NOMO-1 treated with dmso at 0.1 percent for 144 hours (cell line): Measurements from ENCODE around the gene ACVR1.

ENCODE experiments used
- DNase-seq: peaks from one replicate; lab custom pipeline; 2025; ENCODE audit not compliant: unreplicated experiment; lab: John Stamatoyannopoulos, UW

Gene ACVR1

DNA sequence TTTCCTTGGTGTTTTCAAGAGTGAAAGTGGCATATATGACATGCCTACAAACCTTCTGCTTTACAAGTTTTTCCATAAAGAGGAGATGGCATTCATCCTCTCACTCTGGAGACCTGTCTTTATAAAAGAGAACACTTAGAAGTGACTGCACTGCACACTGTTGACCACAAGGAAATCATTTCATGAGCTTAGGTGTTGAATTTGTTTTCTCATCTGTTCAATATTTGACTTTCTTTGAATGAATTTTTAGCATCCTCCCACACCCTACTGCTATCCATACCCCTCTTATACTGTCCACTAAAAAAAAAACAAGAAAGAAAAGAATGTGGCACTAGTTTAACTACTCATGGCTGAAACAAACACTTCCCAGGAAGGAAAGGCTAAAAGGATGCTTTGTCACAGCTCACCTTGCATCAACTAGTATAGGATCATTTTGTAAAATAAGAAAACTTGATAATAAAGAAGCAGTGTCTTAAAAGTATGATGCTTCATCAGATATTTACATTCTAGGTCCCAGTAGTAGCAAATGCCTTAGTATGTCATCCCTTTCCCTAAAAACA, 83.0 kb downstream of the ACVR1 start:
- DNase-seq: no peak

DNA sequence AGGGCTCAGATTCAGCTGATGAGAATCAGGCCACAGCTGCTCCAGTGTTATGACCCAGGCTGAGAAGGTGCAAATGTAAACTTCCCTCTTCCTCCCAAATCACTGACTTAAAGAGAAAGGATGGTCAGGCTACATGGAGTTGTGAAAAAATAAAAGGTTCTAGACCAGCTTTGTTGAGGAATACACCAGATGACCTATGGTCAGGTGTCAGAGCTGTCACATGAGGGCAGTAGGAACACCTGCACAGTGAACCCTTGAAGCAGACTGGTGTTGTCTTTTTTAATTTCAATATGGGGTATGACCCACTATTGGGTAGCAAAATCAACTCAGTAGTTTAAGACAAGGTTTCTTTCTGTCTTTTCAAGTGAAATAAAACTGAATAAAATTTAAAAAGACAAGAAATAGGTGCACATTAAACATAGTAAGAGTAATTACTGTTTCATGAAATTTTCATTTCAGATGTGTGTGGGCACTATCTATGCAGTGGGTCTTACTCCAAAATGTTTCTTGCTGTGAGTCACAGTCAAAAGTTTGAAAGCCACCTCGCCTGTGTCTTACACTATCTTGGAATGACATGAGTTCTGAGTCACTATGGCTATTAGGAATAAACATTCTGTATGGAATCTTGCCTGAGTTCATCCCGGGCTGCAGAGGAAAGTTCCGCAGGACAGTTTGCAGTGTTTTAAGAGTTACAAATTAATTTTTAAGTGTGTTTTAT, 83.6 kb downstream of the ACVR1 start:
- no peak for DNase-seq

DNA sequence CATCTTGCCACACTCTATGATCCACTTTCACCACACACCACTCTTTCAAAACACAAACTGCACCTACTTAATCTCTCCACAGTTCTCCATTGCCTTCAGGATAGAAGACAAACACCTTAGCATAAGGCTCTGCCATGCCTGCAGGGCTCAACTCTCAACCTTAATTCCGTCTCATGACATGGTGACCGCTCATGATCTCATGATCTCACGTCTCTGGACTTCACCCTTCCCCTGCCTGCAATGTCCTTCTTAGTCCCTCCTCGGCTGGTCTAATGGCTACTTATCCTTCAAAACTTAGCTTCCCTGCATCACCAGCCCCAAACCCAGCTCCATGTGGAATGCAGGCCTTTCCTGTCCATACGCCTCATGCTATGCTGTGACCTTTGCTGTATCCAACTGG, 85.3 kb downstream of the ACVR1 start:
- DNase-seq: no peak

DNA sequence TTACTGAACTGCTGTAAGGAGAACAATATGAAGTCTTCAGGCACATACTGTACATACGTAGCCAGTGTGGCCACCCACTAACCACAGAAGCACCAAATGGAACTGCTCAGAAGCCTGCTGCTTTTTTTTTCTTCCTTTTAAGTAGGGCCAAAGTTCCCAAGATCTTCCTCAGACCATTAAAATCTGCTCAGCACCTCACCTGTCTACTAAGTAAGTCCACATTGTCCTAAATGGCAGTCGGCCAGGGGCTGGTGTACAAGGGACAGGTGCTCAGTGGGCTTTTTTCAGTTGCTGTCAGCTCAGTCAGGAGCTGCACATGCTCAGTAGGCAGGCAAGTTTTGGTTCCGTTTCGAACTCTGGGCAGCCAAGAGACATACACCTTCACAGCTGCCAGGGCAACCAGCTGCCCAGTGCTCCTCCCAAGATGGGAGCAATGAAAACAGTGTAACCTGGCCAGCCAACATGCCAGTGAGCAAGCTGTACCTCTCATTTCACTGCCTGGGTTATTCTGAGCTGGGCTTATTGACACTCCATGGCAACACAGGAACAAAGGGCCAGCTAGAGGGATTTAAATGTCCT, 86.1 kb downstream of the ACVR1 start:
- no peak for DNase-seq

DNA sequence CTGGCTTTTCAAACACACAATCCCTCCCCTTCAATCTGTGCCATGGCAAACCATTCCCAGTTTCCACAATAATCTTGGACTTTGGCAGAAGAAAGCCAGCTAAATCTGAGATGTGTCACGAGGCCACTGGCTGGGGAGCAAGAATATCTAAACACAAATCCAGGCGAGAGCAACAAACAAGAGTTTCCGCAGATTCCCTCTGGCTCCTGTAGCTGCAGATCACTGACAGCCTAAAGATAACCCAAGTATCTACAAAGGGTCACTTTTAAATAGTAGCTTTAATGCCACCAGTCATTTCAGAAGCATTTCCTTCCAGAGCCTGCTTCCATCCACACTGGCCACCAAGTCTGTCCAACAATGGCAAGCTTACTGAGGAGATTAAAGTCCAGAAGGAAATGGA, 86.9 kb downstream of the ACVR1 start:
- DNase-seq: no peak

DNA sequence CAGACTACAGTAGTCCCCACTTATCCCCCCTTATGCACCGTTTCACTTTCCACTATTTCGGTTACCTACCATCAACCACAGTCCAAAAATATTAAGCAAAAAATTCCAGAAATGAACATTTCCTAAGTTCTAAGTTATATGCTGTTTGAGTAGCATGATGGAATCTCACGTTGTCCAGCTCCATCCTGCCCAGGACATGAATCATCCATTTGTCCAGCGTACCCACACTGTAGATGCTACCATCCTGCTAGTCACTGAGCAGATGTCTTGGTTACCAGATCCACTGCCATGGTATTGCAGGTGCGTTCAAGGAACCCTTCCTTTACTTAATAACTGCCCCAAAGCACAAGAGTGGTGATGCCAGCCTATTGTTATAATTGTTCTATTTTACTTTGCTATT, 87.9 kb downstream of the ACVR1 start:
- DNase-seq: no peak

DNA sequence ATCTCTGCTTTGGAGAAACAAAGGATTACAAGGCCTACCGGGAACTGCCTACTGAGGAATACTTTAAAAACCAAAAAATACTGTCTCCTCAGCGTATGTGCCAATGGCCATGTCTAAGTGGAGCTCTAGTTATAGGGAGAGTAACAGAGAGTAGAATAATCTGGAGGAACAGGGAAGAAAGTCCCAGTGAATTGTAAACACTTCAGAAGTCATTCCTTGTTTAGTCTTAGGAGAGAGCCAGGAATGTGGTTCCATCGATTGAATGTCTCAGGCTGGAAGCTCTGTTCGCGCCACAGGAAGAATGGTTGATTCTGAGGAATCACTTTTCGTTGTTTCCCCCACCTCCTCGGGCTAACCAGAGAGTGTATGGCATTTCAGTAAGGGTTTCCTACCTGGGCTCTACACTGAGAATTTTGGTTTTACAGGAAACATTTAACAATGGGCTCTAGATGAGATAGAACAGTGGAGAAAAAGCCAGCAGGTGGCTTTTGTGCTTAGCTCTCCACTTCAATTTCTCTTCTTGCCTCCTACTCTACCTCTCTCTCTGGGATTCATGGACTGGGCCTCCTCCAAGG, 88.7 kb downstream of the ACVR1 start:
- DNase-seq: no peak

DNA sequence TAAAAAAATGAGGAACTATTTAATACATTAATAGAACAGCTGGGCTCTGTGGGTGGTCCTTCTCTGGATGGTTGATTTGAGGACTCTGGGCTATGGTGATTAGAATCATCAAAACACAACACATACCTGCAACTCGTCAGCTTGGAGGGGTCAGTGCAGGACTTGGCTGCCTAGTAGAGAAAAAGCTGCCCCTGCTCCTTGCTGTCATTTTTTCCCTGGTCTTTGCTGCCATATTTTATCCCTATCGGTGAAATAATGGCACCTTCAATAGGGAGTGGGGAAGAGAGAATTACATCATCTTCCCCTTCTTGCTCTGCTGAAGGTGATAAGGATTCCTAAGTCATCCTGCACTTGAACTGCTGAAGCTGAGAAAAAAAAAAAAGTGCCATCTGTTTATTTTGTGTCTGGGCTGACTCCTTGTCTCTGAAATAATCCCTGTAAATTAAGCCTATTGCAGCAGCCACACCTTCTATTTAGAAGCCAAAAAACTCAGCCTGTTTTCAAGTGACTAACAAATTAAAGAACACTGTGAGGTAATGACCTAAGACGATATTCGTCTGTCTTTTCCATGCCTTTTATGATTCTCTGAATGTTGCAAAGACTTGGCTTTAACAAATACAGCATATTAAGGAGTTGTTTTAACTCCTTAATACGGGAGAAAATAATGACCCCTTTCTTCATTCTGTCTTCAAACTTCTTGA, 89.3 kb downstream of the ACVR1 start:
- DNase-seq: no peak

DNA sequence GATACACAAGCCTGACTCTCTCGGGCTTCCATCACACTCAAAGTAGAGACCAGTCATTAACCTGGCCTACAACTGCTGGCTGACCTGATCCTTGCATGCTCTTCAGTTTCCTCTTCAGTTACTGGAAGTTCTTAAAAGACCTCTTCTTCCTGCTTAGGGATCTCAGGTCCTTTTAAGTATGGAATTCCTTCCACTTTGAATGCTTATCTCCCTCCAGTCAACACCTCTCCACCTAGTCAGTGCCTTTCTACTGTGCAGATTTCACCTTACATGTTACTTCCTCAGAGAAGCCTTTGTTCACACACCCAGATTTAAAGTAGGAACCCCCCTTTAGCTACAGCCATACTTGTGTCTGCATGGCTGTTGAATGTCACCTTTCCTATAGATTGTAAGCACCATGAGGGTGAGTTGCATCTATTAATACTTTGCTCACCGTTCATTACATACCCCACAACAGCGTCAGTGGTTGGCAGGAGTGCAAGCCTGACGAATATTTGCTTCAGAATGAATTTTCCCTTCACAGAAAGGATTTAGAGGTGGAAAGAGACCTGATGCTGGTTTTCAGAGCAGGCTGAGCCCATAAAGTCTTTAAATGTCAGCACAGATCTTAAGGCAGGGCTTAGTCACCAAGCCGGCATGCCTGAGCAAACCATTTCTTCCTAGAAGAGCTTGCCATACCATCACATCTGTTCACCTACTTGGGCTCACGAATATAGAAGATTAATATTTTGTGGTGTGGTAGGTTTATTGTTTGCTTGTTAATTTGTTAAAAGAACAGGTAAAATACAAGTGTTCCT, 90.1 kb downstream of the ACVR1 start:
- DNase-seq: no peak

DNA sequence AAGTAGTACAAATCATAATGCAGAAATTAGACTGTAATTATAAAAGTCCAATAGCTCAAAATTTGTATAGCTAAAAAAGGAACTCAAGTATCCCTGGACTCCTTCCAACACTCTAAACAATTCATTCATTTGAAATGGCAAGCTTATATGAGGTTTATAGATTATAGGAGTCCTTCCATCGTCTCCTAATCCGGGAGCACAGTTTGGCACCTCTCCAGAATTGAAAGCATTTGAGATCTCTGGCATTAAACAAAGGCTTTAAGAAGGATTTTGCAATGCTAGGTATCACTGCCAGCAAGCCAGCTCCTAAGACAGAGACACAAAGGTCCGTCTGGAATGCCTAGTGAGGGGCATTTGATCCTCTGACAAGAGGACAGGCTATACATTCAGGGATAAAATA, 90.9 kb downstream of the ACVR1 start:
- DNase-seq: no peak

DNA sequence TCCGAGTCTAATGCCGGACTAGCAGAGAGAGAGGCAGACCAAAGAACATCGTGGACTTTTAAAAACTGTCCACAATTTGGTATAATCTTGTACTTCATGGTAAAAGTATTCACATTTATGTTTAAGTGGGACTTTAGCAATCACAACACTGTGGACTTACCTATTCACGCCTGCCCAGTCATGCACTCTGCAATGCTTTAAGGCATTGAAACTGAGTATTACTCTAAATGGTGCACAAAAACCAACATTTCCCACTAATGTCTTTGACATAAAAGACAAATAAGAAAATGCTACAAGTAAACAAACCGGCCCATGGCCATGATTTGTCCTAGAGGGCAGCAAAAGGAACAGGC, 91.3 kb downstream of the ACVR1 start:
- DNase-seq: no peak

DNA sequence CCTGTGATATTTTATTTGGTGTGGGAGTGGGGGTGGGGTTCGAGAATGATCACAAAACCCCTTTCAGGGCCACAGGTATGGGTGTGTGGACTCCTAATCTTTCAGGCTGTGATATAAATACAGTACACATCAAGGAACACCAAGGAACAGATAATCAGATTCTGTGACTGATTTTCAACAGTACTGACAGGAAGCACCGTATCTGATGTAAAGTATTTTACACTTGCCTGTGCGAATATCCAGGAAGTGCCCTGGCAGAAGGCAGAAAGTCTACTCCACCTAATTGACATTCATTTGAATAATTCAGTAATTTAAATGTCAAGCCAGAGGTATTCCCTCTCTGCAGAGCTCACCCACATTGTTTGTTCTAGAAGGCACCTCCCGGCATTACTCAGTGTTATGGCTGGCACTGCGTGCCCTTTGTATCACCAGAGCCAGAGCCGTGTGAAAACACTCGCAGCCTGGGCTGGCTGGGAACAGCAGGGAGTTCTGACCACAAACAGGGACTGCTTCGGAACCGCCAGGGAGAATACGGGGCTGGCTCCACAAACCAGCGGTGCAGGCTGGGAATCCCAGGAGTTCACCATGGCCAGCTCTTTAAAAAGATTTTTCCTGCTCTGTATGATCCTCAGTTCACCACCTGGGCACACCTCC, 91.8 kb downstream of the ACVR1 start:
- DNase-seq: no peak

DNA sequence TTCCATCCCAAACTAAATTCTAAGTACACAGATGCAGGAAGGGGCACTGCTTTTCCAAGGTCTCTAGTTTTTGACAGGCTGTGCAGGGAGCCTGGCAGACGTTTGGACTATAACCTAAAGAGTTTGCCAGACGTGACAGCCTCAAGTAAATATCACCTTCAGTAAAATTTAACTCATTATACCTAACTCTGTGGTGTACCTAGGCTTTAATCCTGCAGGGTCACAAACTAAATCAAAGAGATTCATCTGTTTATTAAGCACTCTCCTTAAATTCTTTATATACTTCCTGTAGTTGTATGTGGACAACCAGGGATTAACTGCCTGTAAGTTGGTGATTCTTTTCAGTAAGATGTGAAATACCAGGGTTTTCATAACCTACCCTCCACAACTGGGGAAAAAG, 92.9 kb downstream of the ACVR1 start:
- no peak for DNase-seq

DNA sequence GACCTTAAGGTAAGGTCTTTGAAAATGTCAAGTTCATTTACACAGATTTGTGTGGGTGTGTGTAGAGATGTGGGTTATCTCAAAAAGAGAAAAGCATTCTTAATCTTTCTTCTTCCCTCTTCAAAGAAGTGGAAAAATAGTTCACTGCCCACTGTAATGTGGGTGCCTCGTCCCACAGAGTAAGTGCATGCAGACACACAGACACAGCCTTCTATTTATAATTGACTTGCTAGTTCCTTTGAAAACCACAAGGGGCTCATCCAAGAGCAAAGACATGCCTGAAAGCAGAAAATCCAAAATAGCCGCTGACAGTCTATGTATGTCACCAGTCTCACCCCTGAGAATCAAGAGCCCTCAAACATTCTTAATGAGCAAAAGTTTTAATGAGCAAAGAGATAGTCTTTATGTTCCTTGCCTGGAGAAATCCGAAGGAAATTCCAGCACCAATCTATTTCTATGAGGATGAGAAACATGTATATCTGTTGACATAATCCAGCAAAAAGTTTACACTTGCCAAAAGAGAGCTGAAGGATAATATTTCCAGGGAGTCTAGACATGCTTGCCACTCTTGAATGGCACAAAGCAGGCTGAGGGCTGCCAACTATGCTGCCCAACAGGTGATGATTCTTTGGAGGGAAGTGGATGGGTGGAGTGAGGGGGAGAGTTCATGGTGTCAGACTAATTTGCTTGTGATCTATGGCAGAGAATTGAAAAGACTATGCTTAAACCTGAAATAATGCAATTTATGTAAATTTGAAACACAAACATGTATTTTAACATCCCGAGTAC, 93.9 kb downstream of the ACVR1 start:
- no peak for DNase-seq

DNA sequence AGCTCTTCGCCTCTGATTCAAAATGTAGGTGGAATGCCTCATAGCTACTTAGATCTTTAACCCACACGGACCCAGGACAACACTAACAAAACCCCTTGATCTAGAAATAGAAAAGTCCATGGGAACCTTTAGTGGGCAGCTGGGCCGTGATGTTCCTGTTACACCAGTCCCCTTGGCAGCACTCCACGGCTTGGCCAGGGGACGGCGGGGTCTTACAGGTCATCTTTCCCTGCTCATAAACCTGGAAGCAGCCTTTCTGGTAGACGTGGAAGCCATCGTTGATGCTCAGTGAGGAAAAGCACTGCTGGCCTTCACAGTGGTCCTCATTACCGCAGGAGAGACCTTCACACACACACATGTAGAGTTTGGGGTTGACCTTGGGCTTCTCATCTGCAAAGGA, 95.9 kb downstream of the ACVR1 start:
- DNase-seq: no peak

DNA sequence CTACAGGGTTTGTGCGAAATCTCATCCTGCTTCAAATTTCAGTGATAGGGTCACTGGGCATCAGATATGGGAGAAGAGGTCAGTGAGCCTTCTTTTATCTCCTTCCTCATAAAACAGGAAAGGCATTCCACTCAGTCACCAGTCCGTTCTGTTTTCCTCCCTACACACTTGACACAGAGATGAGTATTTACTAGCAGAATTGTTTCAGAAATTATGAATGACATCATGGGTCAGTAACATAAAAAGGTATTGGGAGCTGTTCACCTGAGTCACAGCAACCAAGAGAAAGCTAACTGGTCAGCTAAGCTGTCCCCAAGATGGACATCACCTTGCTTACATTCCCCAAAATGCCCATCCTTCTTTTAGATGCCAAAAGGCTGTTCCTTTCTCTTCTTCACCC, 96.3 kb downstream of the ACVR1 start:
- no peak for DNase-seq

DNA sequence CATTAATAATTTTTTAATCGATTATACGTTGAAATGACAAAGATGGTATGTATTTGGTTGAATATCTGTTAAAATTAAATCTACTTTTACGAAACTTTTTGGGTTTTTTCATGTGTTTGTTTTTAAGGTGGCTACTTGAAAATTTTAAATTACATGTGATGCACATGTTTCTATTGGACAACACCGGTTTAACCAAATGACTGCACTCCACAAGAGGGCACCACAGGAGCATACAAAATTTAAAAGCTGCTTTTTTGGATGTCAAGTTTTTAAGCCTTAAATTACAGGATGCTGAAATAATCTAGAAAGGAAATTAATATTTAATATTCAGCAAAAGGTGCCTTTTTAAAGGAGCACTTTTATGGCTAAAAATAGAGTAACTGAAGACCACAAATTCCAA, 98.7 kb downstream of the ACVR1 start:
- DNase-seq: no peak

DNA sequence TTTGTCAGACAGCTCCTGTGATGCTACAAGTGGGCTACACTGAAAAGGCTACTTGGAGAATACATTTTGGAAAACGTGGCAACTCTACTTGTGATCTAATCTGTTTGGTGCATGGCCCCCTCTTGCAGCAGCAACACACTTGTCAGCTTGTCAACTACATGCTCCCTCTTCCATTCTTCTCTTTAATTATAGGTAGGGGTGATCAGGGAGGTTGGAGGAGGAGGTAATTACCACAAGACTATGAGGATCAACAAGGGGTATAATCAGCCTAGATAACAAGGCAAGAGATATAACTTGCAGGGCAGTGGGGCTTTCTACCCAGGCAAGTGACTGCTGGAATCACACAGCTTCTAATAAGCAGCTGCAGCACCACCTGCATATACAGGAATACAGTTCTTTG, 104.9 kb downstream of the ACVR1 start:
- no peak for DNase-seq

DNA sequence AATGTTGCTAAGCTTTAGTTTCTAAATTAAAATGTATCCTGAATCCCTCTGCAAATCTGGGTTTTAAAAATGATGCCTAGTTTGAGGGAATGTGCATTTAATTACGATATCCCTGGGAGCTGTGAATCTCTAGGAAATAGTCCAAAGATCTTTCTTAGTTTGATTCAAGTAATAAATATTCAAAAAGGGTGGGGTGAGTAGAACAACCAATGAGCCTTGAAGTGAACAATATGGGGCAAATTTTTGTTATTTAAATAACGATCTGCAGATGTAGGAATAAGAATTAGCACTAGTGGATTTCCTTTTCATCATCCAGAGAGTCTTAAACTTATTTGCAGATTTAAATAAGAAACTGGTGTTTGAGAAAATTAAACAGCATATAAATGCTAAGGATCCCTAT, 106.3 kb downstream of the ACVR1 start:
- DNase-seq: no peak

DNA sequence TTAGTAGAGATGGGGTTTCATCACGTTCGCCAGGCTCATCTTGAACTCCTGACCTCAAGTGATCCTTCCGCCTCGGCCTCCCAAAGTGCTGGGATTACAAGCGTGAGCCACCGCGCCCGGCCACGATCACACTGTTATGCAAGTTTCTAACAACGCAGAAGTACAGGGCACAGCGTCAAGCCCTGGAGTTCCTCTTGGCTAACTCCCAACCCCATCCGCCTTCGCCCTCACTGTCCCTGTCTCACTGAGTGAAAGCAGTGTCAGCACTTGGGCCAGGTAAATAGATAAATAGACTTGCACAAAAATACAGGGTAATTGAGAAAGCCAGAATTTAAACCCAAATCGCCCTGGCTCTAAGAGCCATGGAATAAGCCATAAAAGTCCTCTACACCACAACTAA, 111.7 kb downstream of the ACVR1 start:
- no peak for DNase-seq
